H1 (cell line): ENCODE results near the gene CDCA5. TPM values are rescaled to one million over a fixed set of nuclear protein-coding genes. Genes with fewer than 3 reads are reported as not detected.

Experiments used
- CTCF ChIA-PET: fragments of 300-600 bp; sonication (Branson Sonifier 250); formaldehyde crosslinking; loops from one replicate; lab custom pipeline; 2021; ENCODE audit not compliant: partially characterized antibody; lab: Charles Lee
- POLR2A ChIA-PET: fragments of 300-600 bp; sonication (Branson Sonifier 250); formaldehyde crosslinking; loops from one replicate; lab custom pipeline; 2021; ENCODE audit warnings: inconsistent platforms; ENCODE audit not compliant: partially characterized antibody; lab: Charles Lee
- DNase-seq, 2 experiments: peaks; one replicate each; pipeline versions ENCODE4 v3.0.0 to v3.0.0-alpha.2; 2010 to 2022; ENCODE audit warnings: low spot score in 2 of 2, low read depth in 1 of 2, mixed read lengths in 1 of 2
- FAIRE-seq: peaks from 2 replicates; lab custom pipeline; 2011; peaks lifted over from hg19 to GRCh38; lab: Jason Lieb, UNC
- H2AFZ ChIP-seq: 2 replicates; pipeline ENCODE4 v1.8.1; 2012; ENCODE audit warnings: low read length, inconsistent platforms
- H2AK5ac ChIP-seq: 2 replicates; pipeline ENCODE4 v1.6.1; 2013; ENCODE audit warnings: low read depth, low read length
- H2BK120ac ChIP-seq: replicated peaks from 2 replicates; pipeline ENCODE3; 2013; ENCODE audit warnings: low read depth, low read length, inconsistent platforms
- H2BK12ac ChIP-seq: 2 replicates; pipeline ENCODE4 v1.6.1; 2013; ENCODE audit warnings: low read depth, low read length
- H2BK15ac ChIP-seq: 2 replicates; pipeline ENCODE4 v1.6.1; 2013; ENCODE audit warnings: low read length
- H2BK20ac ChIP-seq: 2 replicates; pipeline ENCODE4 v1.6.1; 2013; ENCODE audit warnings: low read length
- H2BK5ac ChIP-seq: 2 replicates; pipeline ENCODE4 v1.6.1; 2013; ENCODE audit warnings: low read depth, low read length
- H3K14ac ChIP-seq: 2 replicates; pipeline ENCODE4 v1.6.1; 2013; ENCODE audit warnings: inconsistent platforms; ENCODE audit not compliant: insufficient read length
- H3K18ac ChIP-seq: 2 replicates; pipeline ENCODE4 v1.6.1; 2013; ENCODE audit warnings: low read length; ENCODE audit errors: extremely low read depth
- H3K23ac ChIP-seq: 2 replicates; pipeline ENCODE4 v1.6.1; 2013; ENCODE audit warnings: inconsistent platforms; ENCODE audit not compliant: insufficient read length
- H3K23me2 ChIP-seq: 2 replicates; pipeline ENCODE4 v1.6.1; 2013; ENCODE audit warnings: low read depth, low read length
- H3K27ac ChIP-seq: 2 replicates; pipeline ENCODE4 v1.6.1; 2011; ENCODE audit warnings: low read depth, low read length, inconsistent platforms
- H3K27me3 ChIP-seq, 4 experiments: replicated peaks in 1 of 4; 1 replicate in 1 of 4; 2 replicates in 3 of 4; pipeline versions ENCODE4 v1.6.1 to v1.8.1; 2011 to 2013; ENCODE audit warnings: low read length in 3 of 4, mild to moderate bottlenecking in 3 of 4, inconsistent platforms in 2 of 4, mixed read lengths in 2 of 4, moderate library complexity in 1 of 4; ENCODE audit not compliant: control insufficient read depth in 3 of 4, insufficient read depth in 3 of 4; ENCODE audit errors: extremely low read depth in 1 of 4
- H3K36me3 ChIP-seq, 4 experiments: 2 replicates each; pipeline versions ENCODE4 v1.6.1 to v1.8.1; 2011 to 2013; ENCODE audit warnings: mild to moderate bottlenecking in 4 of 4, low read length in 3 of 4, moderate library complexity in 2 of 4, control low read depth in 1 of 4, inconsistent platforms in 1 of 4; ENCODE audit not compliant: insufficient read depth in 4 of 4, control insufficient read depth in 2 of 4
- H3K4ac ChIP-seq: replicated peaks from 2 replicates; pipeline ENCODE3; 2013; ENCODE audit warnings: low read length, low read depth, mixed read lengths, inconsistent platforms; ENCODE audit not compliant: insufficient read length
- H3K4me1 ChIP-seq, 4 experiments: replicated peaks in 1 of 4; 1 replicate in 1 of 4; 2 replicates in 3 of 4; pipeline versions ENCODE4 v1.6.1 to v1.8.1; 2011 to 2013; ENCODE audit warnings: low read length in 3 of 4, inconsistent platforms in 2 of 4, mixed read lengths in 1 of 4; ENCODE audit not compliant: insufficient read depth in 4 of 4, control insufficient read depth in 3 of 4
- H3K4me2 ChIP-seq, 2 experiments: 2 replicates each; pipeline versions ENCODE4 v1.6.1 to v1.8.1; 2011 to 2013; ENCODE audit warnings: low read depth in 2 of 2, low read length in 2 of 2, control low read depth in 1 of 2, inconsistent platforms in 1 of 2, mild to moderate bottlenecking in 1 of 2; ENCODE audit not compliant: insufficient read depth in 1 of 2
- H3K4me3 ChIP-seq, 4 experiments: fragments of 200-600, 300-600 bp in 1 of 4; sonication (generic), shearing (Covaris generic), sonication (Bioruptor Twin) in 1 of 4; 2 replicates each; pipeline versions ENCODE4 v1.5.1 to v1.8.1; 2011 to 2016; ENCODE audit warnings: low read length in 4 of 4, low read depth in 3 of 4, control low read depth in 2 of 4, inconsistent platforms in 2 of 4, mild to moderate bottlenecking in 2 of 4, mixed read lengths in 1 of 4, moderate library complexity in 1 of 4; ENCODE audit not compliant: insufficient read depth in 2 of 4; ENCODE audit errors: extremely low read depth in 1 of 4
- H3K56ac ChIP-seq: replicated peaks from 2 replicates; pipeline ENCODE3; 2013; ENCODE audit warnings: low read depth, mild to moderate bottlenecking, mixed read lengths, low read length, inconsistent platforms; ENCODE audit not compliant: insufficient read length
- H3K79me1 ChIP-seq: 2 replicates; pipeline ENCODE4 v1.6.1; 2013; ENCODE audit warnings: low read depth, low read length, control low read depth
- H3K79me2 ChIP-seq, 2 experiments: 2 replicates each; pipeline versions ENCODE4 v1.6.1 to v1.8.1; 2012 to 2013; ENCODE audit warnings: low read length in 2 of 2, mild to moderate bottlenecking in 2 of 2, inconsistent platforms in 1 of 2; ENCODE audit not compliant: insufficient read depth in 2 of 2, control insufficient read depth in 1 of 2
- H3K9ac ChIP-seq, 4 experiments: replicated peaks in 1 of 4; 1 replicate in 1 of 4; 2 replicates in 3 of 4; pipeline versions ENCODE4 v1.6.1 to v1.8.1; 2011 to 2013; ENCODE audit warnings: low read depth in 3 of 4, low read length in 3 of 4, control low read depth in 2 of 4, mild to moderate bottlenecking in 2 of 4, moderate library complexity in 2 of 4, inconsistent platforms in 1 of 4; ENCODE audit errors: extremely low read depth in 1 of 4
- H3K9me3 ChIP-seq, 2 experiments: 2 replicates each; pipeline versions ENCODE4 v1.6.1 to v1.8.1; 2012 to 2013; ENCODE audit warnings: mild to moderate bottlenecking in 2 of 2, moderate library complexity in 2 of 2, control low read depth in 1 of 2, inconsistent platforms in 1 of 2, low read depth in 1 of 2, low read length in 1 of 2, mixed read lengths in 1 of 2; ENCODE audit not compliant: insufficient read depth in 2 of 2
- H4K20me1 ChIP-seq, 2 experiments: replicated peaks in 1 of 2; 2 replicates each; pipeline versions ENCODE3 to v1.8.1; 2011 to 2013; ENCODE audit warnings: inconsistent platforms in 2 of 2, low read length in 2 of 2, mild to moderate bottlenecking in 1 of 2; ENCODE audit not compliant: insufficient read depth in 2 of 2, control insufficient read depth in 1 of 2
- H4K5ac ChIP-seq: 2 replicates; pipeline ENCODE4 v1.6.1; 2013; ENCODE audit warnings: low read length, low read depth, mixed read lengths, inconsistent platforms; ENCODE audit not compliant: insufficient read length
- H4K8ac ChIP-seq: 2 replicates; pipeline ENCODE4 v1.8.0; 2013; ENCODE audit warnings: mild to moderate bottlenecking, moderate library complexity, low read length, inconsistent platforms; ENCODE audit not compliant: insufficient read depth; ENCODE audit errors: extremely low read depth
- H4K91ac ChIP-seq: replicated peaks from 2 replicates; pipeline ENCODE3; 2013; ENCODE audit warnings: low read length, mixed read lengths, inconsistent platforms; ENCODE audit not compliant: insufficient read length
- BACH1 ChIP-seq: IDR thresholded peaks from 2 replicates; pipeline ENCODE4 v1.6.1; 2012; ENCODE audit warnings: low read length, improper control_type of control experiment
- CBX8 ChIP-seq: fragments of 300-800, 300-1000 bp; sonication (generic); IDR thresholded peaks from 2 replicates; pipeline ENCODE4 v1.7.1; 2016; ENCODE audit warnings: low read depth, low read length, borderline replicate concordance
- CEBPB ChIP-seq: IDR thresholded peaks from 2 replicates; pipeline ENCODE4 v1.6.1; 2012; ENCODE audit warnings: low read depth, low read length
- CHD1 ChIP-seq: IDR thresholded peaks from 2 replicates; pipeline ENCODE4 v1.6.1; 2012; ENCODE audit warnings: low read depth, low read length, improper control_type of control experiment
- KDM4A ChIP-seq: IDR thresholded peaks from one replicate; pipeline ENCODE4 v1.7.1; 2012; ENCODE audit warnings: low read depth, mild to moderate bottlenecking, moderate library complexity, low read length, inconsistent platforms; ENCODE audit not compliant: severe bottlenecking
- SAP30 ChIP-seq: fragments of 300-600 bp; sonication (generic); IDR thresholded peaks from 2 replicates; pipeline ENCODE4 v1.7.1; 2012; ENCODE audit warnings: low read length, moderate library complexity, mild to moderate bottlenecking, inconsistent platforms; ENCODE audit not compliant: insufficient read depth, insufficient replicate concordance
- SIN3A ChIP-seq, 2 experiments: IDR thresholded peaks in 1 of 2; conservative IDR thresholded peaks in 1 of 2; 2 replicates each; pipeline ENCODE4 v1.6.1; 2011 to 2012; ENCODE audit warnings: low read length in 2 of 2, improper control_type of control experiment in 1 of 2, low read depth in 1 of 2, mild to moderate bottlenecking in 1 of 2
- TAF7 ChIP-seq: optimal IDR thresholded peaks from 2 replicates; pipeline ENCODE3; 2011; ENCODE audit warnings: low read depth, mild to moderate bottlenecking, inconsistent platforms, low read length, moderate library complexity, borderline replicate concordance
- TEAD4 ChIP-seq: IDR thresholded peaks from 2 replicates; pipeline ENCODE4 v1.6.1; 2012; ENCODE audit warnings: low read depth, low read length, inconsistent platforms, mixed read lengths
- WGBS, 2 experiments: shearing (Covaris generic) in 1 of 2; methylation state at CpG; one replicate each; pipeline versions ENCODE4 v1.1.6 to v1.1.7; 2013 to 2015; ENCODE audit warnings: low lambda C conversion rate in 2 of 2, mixed read lengths in 2 of 2, inconsistent platforms in 1 of 2, low coverage in 1 of 2, missing lambda C conversion rate in 1 of 2; ENCODE audit not compliant: insufficient replicate concordance in 2 of 2, insufficient coverage in 1 of 2, insufficient read length in 1 of 2; ENCODE audit errors: extremely low coverage in 1 of 2, missing lambda C conversion rate in 1 of 2; 5-methylcytosine and 5-hydroxymethylcytosine counted together
- polyA plus RNA-seq, 7 experiments: library from polyadenylated mRNA; depleted of rRNA in 3 of 7; stranded (reverse) in 5 of 7; unstranded in 2 of 7; fragments of >200 nt in 5 of 7; fragments of 200-250 nt in 2 of 7; gene quantifications; 1 replicate in 5 of 7; 2 replicates in 1 of 7; 4 replicates in 1 of 7; pipeline versions ENCODE4 v1.2.1 to v1.2.3, GENCODE V29; 2011 to 2013; ENCODE audit warnings: missing spikeins in 2 of 7, mixed read lengths in 2 of 7
- total RNA-seq: library from RNA; stranded (reverse); fragmentation: NEBNext Ultra II Directional; extraction: Animal tissue kit (Norgen Biotek cat#: 25700); gene quantifications from 2 replicates; pipeline ENCODE4 v1.2.1, GENCODE V29; 2021

CDCA5 gene
- total and polyA plus RNA-seq, 2 of the 8 experiments (the other 6 are each of a cell fraction or from before 2014, with no cell fraction given), result 39.2 to 87.0 TPM

- CTCF ChIA-PET, result interaction anchor here (0.6 to 7.9 kb wide), 8 partner anchors 9 to 555 kb away, joined by 3 to 85 read pairs (median 4); partner anchors contain the start of gene ZNHIT2
- Histone ChIP-seq H3K9ac (no peak overlapping the region), H3K79me1 (peaks cover 7% of the 10 kb centered on the region; the same call in 1 of the 2 replicates), H3K14ac (no peak overlapping the region), H3K27ac (no peak overlapping the region), H3K23ac (no peak overlapping the region), H4K91ac (no peak overlapping the region), H3K4ac (no peak overlapping the region), H2BK12ac (no peak overlapping the region), H3K36me3 (peaks cover 0 to 13% (median 0%) of the 10 kb centered on the region in 4 experiments; a peak in 1 of 8 replicates), H2AK5ac (no peak overlapping the region), H2BK20ac (no peak overlapping the region), H3K18ac (no peak overlapping the region), H3K4me1 (peaks cover 2 to 18% (median 12%) of the 10 kb centered on the region in 4 experiments), H2BK120ac (no peak overlapping the region), H3K27me3 (no peaks in the 10 kb centered on the region), H3K79me2 (no peaks in the 10 kb centered on the region; a peak in 1 of 4 replicates), H2BK15ac (no peak overlapping the region), H3K56ac (no peak overlapping the region), H3K23me2 (peaks cover 12% of the 10 kb centered on the region; the same call in 1 of the 2 replicates), H3K4me2 (no peak overlapping the region), H2BK5ac (no peak overlapping the region), H2AFZ (no peak overlapping the region), H3K4me3 (no peak overlapping the region), H3K9me3 (no peaks in the 10 kb centered on the region), H4K20me1 (peaks cover 0 to 21% of the 10 kb centered on the region in 2 experiments), H4K8ac (no peak overlapping the region), H4K5ac (no peak overlapping the region)
- TF ChIP-seq TAF7 (no peak), TEAD4 (no peak), SIN3A (conservative IDR thresholded peaks at IDR 0.05 in 1 of 2, IDR thresholded peaks at IDR 0.05 in 1 of 2; ENCODE audit: low read depth in 1 of 2, low read length in 2 of 2) (no peak), KDM4A (no peak), BACH1 (no peak), SAP30 (no peak), CEBPB (no peak), CBX8 (no peak), CHD1 (no peak)
- WGBS, 2 experiments, result 95% methylated on average over 32 of the region's 38 CpGs; no CpG with 5 or more reads in 1 of the 2 experiments
- DNase-seq (no peak), FAIRE-seq (no peak)
- POLR2A ChIA-PET, result interaction anchor here (0.8 to 17.4 kb wide), 12 partner anchors 8 to 89 kb away, joined by 3 to 305 read pairs (median 6); partner anchors contain the start of genes CDCA5, FAU, MRPL49 and SYVN1
Observed at GRCh38 chr11:65108469-65109123, 24.8 kb upstream of the CDCA5 start.
